Breast epithelium (tissue), 3 donors: ENCODE data around the gene ALKBH4.

Experiments
- POLR2AphosphoS5 ChIP-seq, 3 donors: sonication (generic); formaldehyde crosslinking; IDR thresholded peaks; one replicate each; pipeline ENCODE4 v1.6.1; 2017; ENCODE audit warnings: antibody characterized with exemption in 3 of 3
- TF ChIP-seq, protein P1 (sequence below), 3 donors: fragments of 450-650 bp; IDR thresholded peaks; one replicate each; pipeline ENCODE4 v1.5.1; 2016 to 2017; ENCODE audit warnings: antibody characterized with exemption in 3 of 3, mild to moderate bottlenecking in 3 of 3, moderate library complexity in 3 of 3

DNA sequence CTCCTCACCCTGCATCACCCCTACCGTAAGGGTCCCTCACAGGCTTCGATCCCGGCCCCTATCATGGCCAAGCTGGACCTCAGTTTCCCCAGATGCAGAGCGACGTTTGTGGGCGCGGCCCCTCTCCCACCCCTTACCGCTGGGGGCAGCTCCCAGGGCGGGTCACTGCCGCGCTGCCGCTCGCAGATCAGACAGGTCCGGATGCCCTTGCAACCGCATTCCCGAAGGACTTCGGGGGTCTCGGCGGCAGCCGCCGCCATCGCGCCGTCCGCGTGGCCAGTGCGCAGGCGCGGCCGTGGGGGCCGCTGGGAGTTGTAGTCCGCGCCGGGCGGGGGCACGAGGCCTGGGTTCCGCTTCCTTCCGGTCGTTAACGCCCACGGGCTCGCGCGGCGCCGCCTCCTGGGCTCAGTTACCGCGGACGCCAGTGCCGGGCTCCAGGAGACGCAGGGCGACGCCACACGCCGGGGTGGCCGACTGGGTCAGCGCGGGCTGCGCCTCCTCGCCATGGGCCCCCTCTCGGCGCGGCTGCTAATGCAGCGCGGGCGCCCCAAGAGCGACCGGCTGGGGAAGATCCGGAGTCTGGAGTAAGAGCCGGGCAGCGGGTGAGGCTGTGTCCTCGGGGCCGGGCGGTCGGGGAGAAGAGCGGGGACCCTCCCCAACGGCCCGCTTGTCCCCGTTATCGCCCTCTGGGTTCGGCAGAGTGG lies at the start of gene ALKBH4, which contains the start of gene LRWD1:
- peak in 2 of 3 donors; percentile 74 to 76 for TF ChIP-seq POLR2AphosphoS5 (IDR thresholded peaks at IDR 0.05)
- TF ChIP-seq, protein P1, sequence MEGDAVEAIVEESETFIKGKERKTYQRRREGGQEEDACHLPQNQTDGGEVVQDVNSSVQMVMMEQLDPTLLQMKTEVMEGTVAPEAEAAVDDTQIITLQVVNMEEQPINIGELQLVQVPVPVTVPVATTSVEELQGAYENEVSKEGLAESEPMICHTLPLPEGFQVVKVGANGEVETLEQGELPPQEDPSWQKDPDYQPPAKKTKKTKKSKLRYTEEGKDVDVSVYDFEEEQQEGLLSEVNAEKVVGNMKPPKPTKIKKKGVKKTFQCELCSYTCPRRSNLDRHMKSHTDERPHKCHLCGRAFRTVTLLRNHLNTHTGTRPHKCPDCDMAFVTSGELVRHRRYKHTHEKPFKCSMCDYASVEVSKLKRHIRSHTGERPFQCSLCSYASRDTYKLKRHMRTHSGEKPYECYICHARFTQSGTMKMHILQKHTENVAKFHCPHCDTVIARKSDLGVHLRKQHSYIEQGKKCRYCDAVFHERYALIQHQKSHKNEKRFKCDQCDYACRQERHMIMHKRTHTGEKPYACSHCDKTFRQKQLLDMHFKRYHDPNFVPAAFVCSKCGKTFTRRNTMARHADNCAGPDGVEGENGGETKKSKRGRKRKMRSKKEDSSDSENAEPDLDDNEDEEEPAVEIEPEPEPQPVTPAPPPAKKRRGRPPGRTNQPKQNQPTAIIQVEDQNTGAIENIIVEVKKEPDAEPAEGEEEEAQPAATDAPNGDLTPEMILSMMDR (IDR thresholded peaks at IDR 0.05), result no peak
